Endothelial cell (in vitro differentiated cells): ENCODE data around the gene FAM241B. TPM values are rescaled to one million over a fixed set of nuclear protein-coding genes. Genes with fewer than 3 reads are reported as not detected.

Experiments
- DNase-seq: peaks from one replicate; pipeline ENCODE4 v3.0.0; 2021; ENCODE audit warnings: low spot score
- H3K27ac Mint-ChIP-seq: one replicate; pipeline ENCODE4 v1.8.0; 2021; ENCODE audit warnings: mixed read lengths, inconsistent platforms; ENCODE audit not compliant: unreplicated experiment
- H3K27me3 Mint-ChIP-seq: one replicate; pipeline ENCODE4 v1.8.0; 2021; ENCODE audit warnings: mild to moderate bottlenecking, moderate library complexity, mixed read lengths, inconsistent platforms; ENCODE audit not compliant: unreplicated experiment
- H3K36me3 Mint-ChIP-seq: one replicate; pipeline ENCODE4 v1.8.0; 2021; ENCODE audit warnings: mild to moderate bottlenecking, low read depth, mixed read lengths, inconsistent platforms; ENCODE audit not compliant: unreplicated experiment
- H3K4me1 Mint-ChIP-seq: one replicate; pipeline ENCODE4 v1.8.0; 2021; ENCODE audit warnings: mild to moderate bottlenecking, mixed read lengths, inconsistent platforms; ENCODE audit not compliant: unreplicated experiment
- H3K4me3 Mint-ChIP-seq: one replicate; pipeline ENCODE4 v1.8.0; 2021; ENCODE audit warnings: mild to moderate bottlenecking, mixed read lengths, inconsistent platforms; ENCODE audit not compliant: unreplicated experiment
- H3K9me3 Mint-ChIP-seq: one replicate; pipeline ENCODE4 v1.8.0; 2021; ENCODE audit warnings: mixed read lengths, inconsistent platforms; ENCODE audit not compliant: unreplicated experiment
- total RNA-seq: library from RNA; stranded (reverse); fragmentation: NEBNext Ultra II Directional; extraction: Animal tissue kit (Norgen Biotek cat#: 25700); gene quantifications from one replicate; pipeline ENCODE4 v1.2.1, GENCODE V29; 2021; ENCODE audit not compliant: unreplicated experiment
- TF ChIP-seq, protein P1 (sequence below): fragments of 200-600 bp; sonication (generic); IDR thresholded peaks from one replicate; pipeline ENCODE4 v1.5.0; 2021; ENCODE audit warnings: antibody characterized with exemption; ENCODE audit not compliant: unreplicated experiment

FAM241B gene
- total RNA-seq, 1 donor from 2014 or later, result 7.1 TPM

DNA sequence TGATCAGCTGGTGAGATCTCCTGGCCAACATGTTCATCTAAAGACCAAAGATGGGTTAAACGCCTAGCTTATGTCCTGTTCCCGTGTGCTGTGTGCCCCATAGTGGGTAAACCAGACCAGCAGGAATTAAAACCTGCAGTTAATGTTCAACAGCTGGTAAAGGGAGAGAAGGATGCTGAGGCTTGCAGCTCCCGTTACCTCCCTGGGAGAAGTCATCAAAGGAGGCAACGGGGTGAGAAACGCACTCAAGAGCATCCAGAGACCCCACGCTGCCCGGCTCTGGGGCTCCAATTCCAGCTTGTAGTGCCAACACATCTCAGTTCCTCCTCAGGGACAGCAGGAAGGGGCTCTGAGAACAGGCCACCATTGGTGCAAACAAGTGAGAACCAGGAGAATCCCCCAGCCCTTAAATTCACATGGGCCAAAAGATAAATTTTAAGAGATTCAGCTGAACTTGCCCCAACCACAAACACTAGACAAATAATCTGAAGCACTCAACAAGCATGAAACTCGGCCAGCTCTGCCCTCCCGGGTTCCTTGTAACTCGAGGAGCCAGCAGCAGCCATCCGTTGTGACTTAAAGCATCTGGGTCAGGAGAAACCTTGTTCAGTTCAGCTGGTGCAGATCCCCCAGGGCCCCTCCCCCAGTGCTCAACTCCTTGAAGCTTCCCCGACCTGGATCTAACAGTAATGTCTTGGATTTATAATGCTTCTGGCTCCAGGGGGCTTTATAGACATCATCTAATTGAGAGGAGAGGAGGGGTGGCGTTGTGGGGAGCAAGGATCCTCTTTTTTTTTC lies 29.4 kb downstream of the FAM241B start:
- TF ChIP-seq, protein P1, sequence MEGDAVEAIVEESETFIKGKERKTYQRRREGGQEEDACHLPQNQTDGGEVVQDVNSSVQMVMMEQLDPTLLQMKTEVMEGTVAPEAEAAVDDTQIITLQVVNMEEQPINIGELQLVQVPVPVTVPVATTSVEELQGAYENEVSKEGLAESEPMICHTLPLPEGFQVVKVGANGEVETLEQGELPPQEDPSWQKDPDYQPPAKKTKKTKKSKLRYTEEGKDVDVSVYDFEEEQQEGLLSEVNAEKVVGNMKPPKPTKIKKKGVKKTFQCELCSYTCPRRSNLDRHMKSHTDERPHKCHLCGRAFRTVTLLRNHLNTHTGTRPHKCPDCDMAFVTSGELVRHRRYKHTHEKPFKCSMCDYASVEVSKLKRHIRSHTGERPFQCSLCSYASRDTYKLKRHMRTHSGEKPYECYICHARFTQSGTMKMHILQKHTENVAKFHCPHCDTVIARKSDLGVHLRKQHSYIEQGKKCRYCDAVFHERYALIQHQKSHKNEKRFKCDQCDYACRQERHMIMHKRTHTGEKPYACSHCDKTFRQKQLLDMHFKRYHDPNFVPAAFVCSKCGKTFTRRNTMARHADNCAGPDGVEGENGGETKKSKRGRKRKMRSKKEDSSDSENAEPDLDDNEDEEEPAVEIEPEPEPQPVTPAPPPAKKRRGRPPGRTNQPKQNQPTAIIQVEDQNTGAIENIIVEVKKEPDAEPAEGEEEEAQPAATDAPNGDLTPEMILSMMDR, result no peak
- H3K4me1 Mint-ChIP-seq, result peaks cover 3% of the 10 kb centered on the region
- no peak overlapping the region for H3K4me3 Mint-ChIP-seq
- H3K27ac Mint-ChIP-seq, result no peak overlapping the region
- no peaks in the 10 kb centered on the region for H3K36me3 Mint-ChIP-seq
- no peaks in the 10 kb centered on the region for H3K9me3 Mint-ChIP-seq
- DNase-seq, result no peak
- H3K27me3 Mint-ChIP-seq, result peaks cover 14% of the 10 kb centered on the region

DNA sequence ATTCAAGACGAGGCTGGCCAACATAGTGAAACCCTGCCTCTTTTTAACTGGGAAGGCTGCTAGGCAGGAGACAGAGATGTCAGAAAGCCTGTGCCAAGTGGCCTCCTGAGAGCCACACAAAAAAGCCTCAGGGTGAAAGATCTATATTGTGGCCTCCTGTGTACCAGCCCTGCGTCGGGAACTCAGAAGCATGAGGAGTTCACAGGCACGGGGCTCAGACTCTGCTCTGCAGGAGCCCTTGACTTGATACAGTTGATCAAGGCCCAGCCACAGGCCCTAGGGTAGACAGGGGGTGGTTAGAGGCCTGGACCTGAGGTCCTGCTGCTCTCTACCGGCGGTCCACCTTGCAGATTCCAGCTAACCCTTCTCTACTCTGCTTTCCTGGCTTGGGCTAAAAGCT lies 30.2 kb downstream of the FAM241B start:
- TF ChIP-seq, protein P1, result no peak
- Mint-ChIP-seq H3K36me3 (no peaks in the 10 kb centered on the region), H3K27me3 (peaks cover 13% of the 10 kb centered on the region), H3K27ac (no peak overlapping the region), H3K4me1 (peaks cover 3% of the 10 kb centered on the region), H3K4me3 (no peak overlapping the region), H3K9me3 (no peaks in the 10 kb centered on the region)
- no peak for DNase-seq

DNA sequence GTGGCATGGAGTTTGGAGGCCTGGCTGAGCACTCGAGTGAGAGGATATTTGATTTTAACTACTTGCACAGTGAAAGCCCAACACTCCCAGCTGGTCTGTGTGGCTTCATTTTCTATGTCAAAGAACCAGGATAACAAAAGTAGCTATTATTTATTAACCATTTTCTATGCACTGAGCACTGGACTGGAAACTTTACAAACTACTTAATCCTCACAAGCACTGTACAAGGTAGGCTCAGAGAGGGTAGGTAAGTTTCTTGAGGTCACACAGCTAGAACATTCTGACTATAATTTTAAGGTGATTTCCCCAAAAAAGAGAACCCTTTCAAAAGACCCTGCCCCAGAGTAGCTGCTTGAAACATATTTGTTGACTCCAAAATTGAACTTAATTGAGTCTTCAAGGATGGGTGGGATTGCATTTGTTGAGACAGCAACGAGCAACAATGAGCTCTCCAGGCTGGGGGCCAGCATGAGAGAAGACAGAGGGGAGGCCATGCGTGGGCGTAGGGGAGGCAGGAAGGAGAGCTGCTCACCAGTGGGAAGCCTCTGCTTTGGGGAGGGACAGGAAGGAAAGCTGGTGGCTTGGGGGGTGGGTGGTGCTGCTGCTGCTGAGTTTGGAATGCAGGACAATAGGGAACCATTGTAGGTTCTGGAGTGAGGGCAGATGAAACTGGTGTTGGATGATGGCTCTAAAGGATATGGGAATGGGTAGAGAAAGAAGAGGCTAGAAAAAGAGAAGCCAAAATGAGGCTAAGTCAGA lies 31.5 kb downstream of the FAM241B start:
- Mint-ChIP-seq H3K36me3 (no peaks in the 10 kb centered on the region), H3K27me3 (peaks cover 13% of the 10 kb centered on the region), H3K9me3 (no peaks in the 10 kb centered on the region), H3K27ac (no peak overlapping the region), H3K4me1 (peaks cover 3% of the 10 kb centered on the region), H3K4me3 (no peak overlapping the region)
- no peak for DNase-seq
- TF ChIP-seq, protein P1, result no peak

DNA sequence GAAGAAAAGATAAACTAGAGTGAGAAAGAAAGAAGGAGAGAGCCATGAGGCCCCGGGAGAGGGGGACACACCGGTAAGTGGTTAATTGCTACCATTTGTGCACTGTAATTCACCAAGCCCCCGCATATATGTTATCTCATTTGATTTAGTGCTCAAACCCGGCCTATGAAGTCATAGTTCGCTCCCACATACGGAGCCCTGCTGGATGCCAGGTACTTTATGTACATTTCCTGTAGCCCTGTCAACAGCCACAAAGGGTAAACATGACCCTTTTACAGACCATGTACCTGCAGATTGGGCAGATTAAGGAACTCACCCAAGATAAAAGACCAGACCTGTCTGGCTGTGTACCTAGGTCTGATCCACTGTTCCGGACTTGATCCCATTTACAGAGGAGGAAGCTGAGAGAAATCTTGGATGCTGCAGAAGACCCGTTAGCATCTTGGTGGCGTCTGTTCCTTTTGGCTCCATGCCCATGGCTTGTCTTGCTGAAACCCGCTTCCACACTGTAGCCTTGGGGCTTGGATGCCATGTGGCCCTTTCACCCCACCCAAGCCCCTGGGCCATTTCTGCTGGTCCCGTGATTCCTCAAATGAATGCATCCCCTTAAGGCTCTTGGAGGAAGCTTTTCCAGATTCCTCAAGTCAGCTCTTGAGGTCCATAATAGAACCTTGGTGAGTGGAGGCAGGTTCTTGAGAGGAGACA lies 32.3 kb downstream of the FAM241B start:
- H3K27me3 Mint-ChIP-seq, result peaks cover 13% of the 10 kb centered on the region
- TF ChIP-seq, protein P1, result no peak
- H3K4me1 Mint-ChIP-seq, result peaks cover 2% of the 10 kb centered on the region
- H3K4me3 Mint-ChIP-seq, result no peak overlapping the region
- DNase-seq, result no peak
- H3K9me3 Mint-ChIP-seq, result no peaks in the 10 kb centered on the region
- H3K36me3 Mint-ChIP-seq, result no peaks in the 10 kb centered on the region
- H3K27ac Mint-ChIP-seq, result no peak overlapping the region
